K562 (cell line): ENCODE data around the gene C2CD2L. TPM values are rescaled to one million over a fixed set of nuclear protein-coding genes. Genes with fewer than 3 reads are reported as not detected.

ENCODE experiments used
- C11orf30 ChIP-seq: fragments of 450-650 bp; IDR thresholded peaks from 2 replicates; pipeline ENCODE4 v1.6.1; 2016; ENCODE audit warnings: low read depth, mild to moderate bottlenecking
- ILK ChIP-seq: fragments of 450-650 bp; IDR thresholded peaks from 2 replicates; pipeline ENCODE4 v1.6.1; 2016; ENCODE audit warnings: missing genetic modification characterization, low read depth, mild to moderate bottlenecking, missing compliant biosample characterization, moderate library complexity, borderline replicate concordance
- POLR2A ChIP-seq: fragments of 450-650 bp; conservative IDR thresholded peaks from 2 replicates; pipeline ENCODE4 v1.6.1; 2016
- POLR2G ChIP-seq: fragments of 200-400 bp; formaldehyde crosslinking; IDR thresholded peaks from 2 replicates; pipeline ENCODE4 v1.6.1; 2017; ENCODE audit warnings: low read depth, mild to moderate bottlenecking, antibody characterized with exemption, low read length, moderate library complexity
- RBFOX2 ChIP-seq: fragments of 200-400 bp; formaldehyde crosslinking; IDR thresholded peaks from 2 replicates; pipeline ENCODE4 v1.6.1; 2017; ENCODE audit warnings: low read depth, mild to moderate bottlenecking, low read length, moderate library complexity
- polyA plus RNA-seq, 8 experiments: library from polyadenylated mRNA; depleted of rRNA in 4 of 8; stranded (reverse) in 5 of 8; unstranded in 3 of 8; fragments of >200 nt; fragmentation: Nextera tagmentation in 2 of 8; fragmentation: Illumina TruSeq in 1 of 8; extraction: Ambion mirVana in 2 of 8; extraction: Trizol in 1 of 8; gene quantifications; 2 replicates each; pipeline versions ENCODE4 v1.2.1 to v1.2.3, GENCODE V29; 2011 to 2014; ENCODE audit warnings: inconsistent platforms in 1 of 8, missing spikeins in 1 of 8
- total RNA-seq, 7 experiments: library from RNA; depleted of rRNA in 6 of 7; stranded (reverse); fragments of >200 nt in 6 of 7; fragmentation: Illumina TruSeq in 2 of 7; extraction: Trizol in 2 of 7; gene quantifications; 2 replicates each; pipeline versions ENCODE4 v1.2.1 to v1.2.3, GENCODE V29; 2011 to 2021; ENCODE audit warnings: low replicate concordance in 1 of 7
- TF ChIP-seq, protein P1 (sequence below), 2 experiments: fragments of 450-650 bp; IDR thresholded peaks; 2 replicates each; pipeline ENCODE4 v1.6.1; 2018; ENCODE audit warnings: mild to moderate bottlenecking in 2 of 2, low read depth in 1 of 2; ENCODE audit not compliant: partially characterized antibody in 2 of 2
- TF ChIP-seq, protein P2 (sequence below): sonication (generic); formaldehyde crosslinking; IDR thresholded peaks from 2 replicates; pipeline ENCODE4 v1.9.0; 2022; ENCODE audit warnings: mild to moderate bottlenecking, missing genetic modification reagents
- TF ChIP-seq, protein P3 (sequence below), 2 experiments: fragments of 450-650 bp; conservative IDR thresholded peaks; 2 replicates each; pipeline ENCODE4 v1.6.1; 2017; ENCODE audit warnings: mild to moderate bottlenecking in 2 of 2, moderate library complexity in 2 of 2
- TF ChIP-seq, protein P4 (sequence below), 2 experiments: IDR thresholded peaks; 2 replicates each; pipeline ENCODE4 v1.6.1; 2011; ENCODE audit warnings: borderline replicate concordance in 1 of 2, control low read depth in 1 of 2, low read depth in 1 of 2, low read length in 1 of 2, mild to moderate bottlenecking in 1 of 2, mixed read lengths in 1 of 2, moderate library complexity in 1 of 2; ENCODE audit not compliant: insufficient read depth in 1 of 2, insufficient read length in 1 of 2, poor library complexity in 1 of 2, severe bottlenecking in 1 of 2; ENCODE audit errors: extremely low read depth in 1 of 2
- TF ChIP-seq, protein P5 (sequence below): fragments of 450-650 bp; IDR thresholded peaks from 2 replicates; pipeline ENCODE4 v1.6.1; 2017; ENCODE audit warnings: antibody characterized with exemption, mild to moderate bottlenecking

The C2CD2L gene
- total and polyA plus RNA-seq, 9 of the 15 experiments (the other 6 are each of a cell fraction or from before 2014, with no cell fraction given), result 0.66 to 41.2 (median 14.8) TPM

DNA sequence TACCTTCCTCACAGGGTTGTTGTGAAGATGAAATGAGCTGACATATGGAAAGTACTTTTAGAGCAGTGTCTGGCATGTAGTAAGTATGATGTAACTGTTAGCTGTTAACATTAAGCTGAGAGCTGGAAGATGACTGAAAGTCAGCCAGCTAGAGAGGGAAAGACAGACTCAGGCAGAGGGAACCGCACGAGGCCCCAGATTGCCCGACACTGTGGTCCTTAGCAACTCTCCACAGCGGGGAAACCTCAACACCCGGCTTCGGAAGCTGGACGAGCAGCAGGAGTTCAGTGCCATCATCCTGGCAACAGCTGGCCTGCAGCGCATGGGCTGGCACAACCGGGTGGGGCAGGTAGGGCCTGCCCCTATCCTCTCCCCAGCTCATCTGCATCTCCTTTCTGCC is 16.0 kb upstream of the C2CD2L start (continued):
- TF ChIP-seq, protein P1, sequence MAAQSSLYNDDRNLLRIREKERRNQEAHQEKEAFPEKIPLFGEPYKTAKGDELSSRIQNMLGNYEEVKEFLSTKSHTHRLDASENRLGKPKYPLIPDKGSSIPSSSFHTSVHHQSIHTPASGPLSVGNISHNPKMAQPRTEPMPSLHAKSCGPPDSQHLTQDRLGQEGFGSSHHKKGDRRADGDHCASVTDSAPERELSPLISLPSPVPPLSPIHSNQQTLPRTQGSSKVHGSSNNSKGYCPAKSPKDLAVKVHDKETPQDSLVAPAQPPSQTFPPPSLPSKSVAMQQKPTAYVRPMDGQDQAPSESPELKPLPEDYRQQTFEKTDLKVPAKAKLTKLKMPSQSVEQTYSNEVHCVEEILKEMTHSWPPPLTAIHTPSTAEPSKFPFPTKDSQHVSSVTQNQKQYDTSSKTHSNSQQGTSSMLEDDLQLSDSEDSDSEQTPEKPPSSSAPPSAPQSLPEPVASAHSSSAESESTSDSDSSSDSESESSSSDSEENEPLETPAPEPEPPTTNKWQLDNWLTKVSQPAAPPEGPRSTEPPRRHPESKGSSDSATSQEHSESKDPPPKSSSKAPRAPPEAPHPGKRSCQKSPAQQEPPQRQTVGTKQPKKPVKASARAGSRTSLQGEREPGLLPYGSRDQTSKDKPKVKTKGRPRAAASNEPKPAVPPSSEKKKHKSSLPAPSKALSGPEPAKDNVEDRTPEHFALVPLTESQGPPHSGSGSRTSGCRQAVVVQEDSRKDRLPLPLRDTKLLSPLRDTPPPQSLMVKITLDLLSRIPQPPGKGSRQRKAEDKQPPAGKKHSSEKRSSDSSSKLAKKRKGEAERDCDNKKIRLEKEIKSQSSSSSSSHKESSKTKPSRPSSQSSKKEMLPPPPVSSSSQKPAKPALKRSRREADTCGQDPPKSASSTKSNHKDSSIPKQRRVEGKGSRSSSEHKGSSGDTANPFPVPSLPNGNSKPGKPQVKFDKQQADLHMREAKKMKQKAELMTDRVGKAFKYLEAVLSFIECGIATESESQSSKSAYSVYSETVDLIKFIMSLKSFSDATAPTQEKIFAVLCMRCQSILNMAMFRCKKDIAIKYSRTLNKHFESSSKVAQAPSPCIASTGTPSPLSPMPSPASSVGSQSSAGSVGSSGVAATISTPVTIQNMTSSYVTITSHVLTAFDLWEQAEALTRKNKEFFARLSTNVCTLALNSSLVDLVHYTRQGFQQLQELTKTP (IDR thresholded peaks at IDR 0.05; ENCODE audit: low read depth in 1 of 2, partially characterized antibody in 2 of 2), result peak in 1 of 2 experiments; percentile 33
- TF ChIP-seq, protein P2, sequence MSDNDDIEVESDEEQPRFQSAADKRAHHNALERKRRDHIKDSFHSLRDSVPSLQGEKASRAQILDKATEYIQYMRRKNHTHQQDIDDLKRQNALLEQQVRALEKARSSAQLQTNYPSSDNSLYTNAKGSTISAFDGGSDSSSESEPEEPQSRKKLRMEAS (CRISPR knock-in tag), result no peak
- TF ChIP-seq POLR2G, result peak; percentile 76
- 0 out of 2 replicates have a peak, but pooled peaks have one; percentile 10 for TF ChIP-seq C11orf30
- TF ChIP-seq, protein P3, sequence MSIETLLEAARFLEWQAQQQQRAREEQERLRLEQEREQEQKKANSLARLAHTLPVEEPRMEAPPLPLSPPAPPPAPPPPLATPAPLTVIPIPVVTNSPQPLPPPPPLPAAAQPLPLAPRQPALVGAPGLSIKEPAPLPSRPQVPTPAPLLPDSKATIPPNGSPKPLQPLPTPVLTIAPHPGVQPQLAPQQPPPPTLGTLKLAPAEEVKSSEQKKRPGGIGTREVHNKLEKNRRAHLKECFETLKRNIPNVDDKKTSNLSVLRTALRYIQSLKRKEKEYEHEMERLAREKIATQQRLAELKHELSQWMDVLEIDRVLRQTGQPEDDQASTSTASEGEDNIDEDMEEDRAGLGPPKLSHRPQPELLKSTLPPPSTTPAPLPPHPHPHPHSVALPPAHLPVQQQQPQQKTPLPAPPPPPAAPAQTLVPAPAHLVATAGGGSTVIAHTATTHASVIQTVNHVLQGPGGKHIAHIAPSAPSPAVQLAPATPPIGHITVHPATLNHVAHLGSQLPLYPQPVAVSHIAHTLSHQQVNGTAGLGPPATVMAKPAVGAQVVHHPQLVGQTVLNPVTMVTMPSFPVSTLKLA (conservative IDR thresholded peaks at IDR 0.05), result 0 out of 4 replicates have a peak, but pooled peaks of 1 of the 2 experiments have one; percentile 11
- TF ChIP-seq RBFOX2, result peak; percentile 74
- TF ChIP-seq, protein P4, sequence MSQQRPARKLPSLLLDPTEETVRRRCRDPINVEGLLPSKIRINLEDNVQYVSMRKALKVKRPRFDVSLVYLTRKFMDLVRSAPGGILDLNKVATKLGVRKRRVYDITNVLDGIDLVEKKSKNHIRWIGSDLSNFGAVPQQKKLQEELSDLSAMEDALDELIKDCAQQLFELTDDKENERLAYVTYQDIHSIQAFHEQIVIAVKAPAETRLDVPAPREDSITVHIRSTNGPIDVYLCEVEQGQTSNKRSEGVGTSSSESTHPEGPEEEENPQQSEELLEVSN (IDR thresholded peaks at IDR 0.05; ENCODE audit: borderline replicate concordance in 1 of 2, extremely low read depth in 1 of 2, insufficient read depth in 1 of 2, insufficient read length in 1 of 2, low read depth in 1 of 2, low read length in 1 of 2, poor library complexity in 1 of 2, severe bottlenecking in 1 of 2), result peak in 1 of 2 experiments; percentile 18
- TF ChIP-seq POLR2A, result peak; percentile 32; the same call in 1 of the 2 replicates
- TF ChIP-seq ILK (tag), result no peak
- TF ChIP-seq, protein P5, sequence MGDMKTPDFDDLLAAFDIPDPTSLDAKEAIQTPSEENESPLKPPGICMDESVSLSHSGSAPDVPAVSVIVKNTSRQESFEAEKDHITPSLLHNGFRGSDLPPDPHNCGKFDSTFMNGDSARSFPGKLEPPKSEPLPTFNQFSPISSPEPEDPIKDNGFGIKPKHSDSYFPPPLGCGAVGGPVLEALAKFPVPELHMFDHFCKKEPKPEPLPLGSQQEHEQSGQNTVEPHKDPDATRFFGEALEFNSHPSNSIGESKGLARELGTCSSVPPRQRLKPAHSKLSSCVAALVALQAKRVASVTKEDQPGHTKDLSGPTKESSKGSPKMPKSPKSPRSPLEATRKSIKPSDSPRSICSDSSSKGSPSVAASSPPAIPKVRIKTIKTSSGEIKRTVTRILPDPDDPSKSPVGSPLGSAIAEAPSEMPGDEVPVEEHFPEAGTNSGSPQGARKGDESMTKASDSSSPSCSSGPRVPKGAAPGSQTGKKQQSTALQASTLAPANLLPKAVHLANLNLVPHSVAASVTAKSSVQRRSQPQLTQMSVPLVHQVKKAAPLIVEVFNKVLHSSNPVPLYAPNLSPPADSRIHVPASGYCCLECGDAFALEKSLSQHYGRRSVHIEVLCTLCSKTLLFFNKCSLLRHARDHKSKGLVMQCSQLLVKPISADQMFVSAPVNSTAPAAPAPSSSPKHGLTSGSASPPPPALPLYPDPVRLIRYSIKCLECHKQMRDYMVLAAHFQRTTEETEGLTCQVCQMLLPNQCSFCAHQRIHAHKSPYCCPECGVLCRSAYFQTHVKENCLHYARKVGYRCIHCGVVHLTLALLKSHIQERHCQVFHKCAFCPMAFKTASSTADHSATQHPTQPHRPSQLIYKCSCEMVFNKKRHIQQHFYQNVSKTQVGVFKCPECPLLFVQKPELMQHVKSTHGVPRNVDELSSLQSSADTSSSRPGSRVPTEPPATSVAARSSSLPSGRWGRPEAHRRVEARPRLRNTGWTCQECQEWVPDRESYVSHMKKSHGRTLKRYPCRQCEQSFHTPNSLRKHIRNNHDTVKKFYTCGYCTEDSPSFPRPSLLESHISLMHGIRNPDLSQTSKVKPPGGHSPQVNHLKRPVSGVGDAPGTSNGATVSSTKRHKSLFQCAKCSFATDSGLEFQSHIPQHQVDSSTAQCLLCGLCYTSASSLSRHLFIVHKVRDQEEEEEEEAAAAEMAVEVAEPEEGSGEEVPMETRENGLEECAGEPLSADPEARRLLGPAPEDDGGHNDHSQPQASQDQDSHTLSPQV, result 0 out of 2 replicates have a peak, but pooled peaks have one; percentile 22
